SK-N-MC (cell line): Measurements from ENCODE around the gene GP1BB.

Experiments used
- FOXP2 ChIP-seq: optimal IDR thresholded peaks from 2 replicates; pipeline ENCODE3; 2011; ENCODE audit warnings: mild to moderate bottlenecking, moderate library complexity; ENCODE audit not compliant: insufficient read depth; ENCODE audit errors: extremely low read length, control extremely low read depth
- POLR2AphosphoS5 ChIP-seq: IDR thresholded peaks from 2 replicates; pipeline ENCODE4 v1.6.1; 2012; ENCODE audit warnings: mild to moderate bottlenecking, low read depth, low read length, borderline replicate concordance

GRCh38 chr22:19730198-19730597 is 6.9 kb downstream of the GP1BB start:
- TF ChIP-seq FOXP2: no peak
- no peak for TF ChIP-seq POLR2AphosphoS5
